GM21390 (cell line): Measurements from ENCODE around the gene NTM.

Source experiments
- ATAC-seq: cut with Tn5 transposase; IDR thresholded peaks from one replicate; pipeline ENCODE4 v1.9.1; 2021; ENCODE audit not compliant: unreplicated experiment

The NTM gene

GRCh38 chr11:132168344-132168981 is 798.0 kb downstream of the NTM start:
- no peak for ATAC-seq

GRCh38 chr11:132171031-132171430 is 800.6 kb downstream of the NTM start:
- ATAC-seq, result no peak

DNA sequence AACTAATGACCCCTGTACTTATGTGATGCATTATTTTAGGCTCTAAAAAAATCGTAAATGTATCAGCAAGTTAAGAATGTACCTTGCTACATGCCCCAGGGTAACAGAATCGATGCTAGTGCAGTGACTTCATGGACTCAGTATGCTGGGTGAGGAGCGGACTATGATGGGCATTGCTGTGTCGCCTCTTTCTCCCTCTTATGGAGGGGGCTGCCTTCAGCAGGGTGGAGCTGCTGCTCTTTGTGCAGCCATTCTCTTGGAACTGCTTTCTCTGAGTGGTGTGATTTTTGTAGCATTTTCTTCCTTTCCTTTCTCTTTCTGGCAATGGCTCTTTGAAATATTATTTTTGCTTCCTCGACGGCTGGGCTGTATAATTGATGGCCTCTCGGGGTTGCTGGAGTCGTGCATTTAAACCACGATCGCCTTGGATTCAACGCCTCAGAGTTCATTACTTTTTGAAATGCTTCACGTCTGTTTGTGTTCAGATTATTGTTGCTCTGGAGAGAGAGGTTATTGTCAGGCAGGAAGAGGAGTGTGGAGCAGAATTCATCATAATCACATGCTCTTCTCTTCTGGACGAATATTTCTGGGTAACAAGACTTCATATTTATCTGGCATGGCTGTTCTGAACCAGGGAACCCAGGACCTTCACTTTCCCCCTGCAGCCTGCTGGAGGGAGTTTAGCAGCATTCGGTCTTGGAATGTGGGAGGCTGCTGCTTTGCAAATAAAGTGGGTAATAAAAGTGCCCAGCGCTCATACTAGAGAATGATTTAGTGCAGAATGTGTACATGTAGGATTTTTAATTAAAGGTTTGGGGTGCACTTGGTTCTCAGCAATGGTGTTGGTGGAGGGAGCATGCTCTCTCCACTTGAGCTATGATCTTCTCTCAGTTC is 804.2 kb downstream of the NTM start:
- ATAC-seq, result no peak

DNA sequence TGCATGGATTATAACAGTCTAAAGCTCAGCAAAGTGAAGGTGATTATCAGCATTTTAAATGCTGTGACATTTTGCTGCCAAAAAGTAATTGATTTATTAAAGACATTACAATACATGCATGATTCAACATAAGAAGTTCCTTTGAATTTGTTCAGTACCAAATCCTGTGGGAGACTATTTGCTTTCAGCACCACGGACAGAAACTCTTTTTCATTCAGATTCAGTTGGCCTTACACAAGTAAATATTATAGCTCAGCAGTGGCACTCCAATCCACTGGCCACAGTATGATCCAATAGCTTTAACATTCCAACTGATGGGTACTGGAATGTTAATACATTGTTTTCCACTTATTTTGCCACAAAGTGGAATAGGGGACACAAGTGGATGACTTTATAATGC is 806.7 kb downstream of the NTM start:
- no peak for ATAC-seq

DNA sequence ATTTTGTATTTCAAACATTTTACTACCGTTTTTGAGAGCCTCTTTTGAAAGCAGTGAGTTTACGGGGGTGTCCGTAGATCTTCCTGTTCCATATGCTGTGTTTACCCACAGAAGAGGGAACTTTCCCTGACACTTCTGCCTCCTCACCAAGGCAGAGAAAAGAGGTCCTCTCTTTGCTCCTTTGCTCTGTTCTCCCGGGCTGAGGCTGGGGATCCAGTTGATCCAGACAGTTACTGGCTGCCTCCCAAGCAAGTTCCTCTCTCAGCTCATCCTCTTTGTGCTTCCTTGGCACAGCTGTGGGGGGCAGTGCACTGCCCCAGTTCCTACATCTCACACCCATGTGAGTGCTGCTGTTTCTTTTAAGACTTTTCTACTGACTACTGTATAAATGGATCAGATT is 813.7 kb downstream of the NTM start:
- ATAC-seq, result no peak

- ATAC-seq, result no peak
These were observed 815.5 kb downstream of the NTM start for GRCh38 chr11:132185726-132186592.

DNA sequence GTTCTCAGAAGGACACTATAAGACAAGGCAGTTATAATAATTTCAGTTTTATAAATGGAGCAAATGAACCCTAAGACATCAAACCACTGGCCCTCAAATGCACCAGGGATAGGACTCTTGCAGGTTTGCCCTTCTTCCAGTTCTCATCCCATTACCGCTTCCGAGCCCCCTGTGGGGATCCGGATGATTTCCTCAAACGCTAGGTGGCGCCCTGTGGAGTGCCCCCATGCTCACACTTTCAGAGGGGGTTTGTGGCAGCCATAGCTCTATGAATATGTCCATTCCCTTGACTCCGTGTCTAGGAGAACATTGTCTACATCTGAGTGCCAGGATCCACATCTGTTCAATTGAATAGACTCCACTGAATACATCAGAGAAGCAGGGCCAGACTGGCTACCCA is 816.3 kb downstream of the NTM start:
- no peak for ATAC-seq

- no peak for ATAC-seq
These were observed 817.0 kb downstream of the NTM start for GRCh38 chr11:132187386-132187785.

DNA sequence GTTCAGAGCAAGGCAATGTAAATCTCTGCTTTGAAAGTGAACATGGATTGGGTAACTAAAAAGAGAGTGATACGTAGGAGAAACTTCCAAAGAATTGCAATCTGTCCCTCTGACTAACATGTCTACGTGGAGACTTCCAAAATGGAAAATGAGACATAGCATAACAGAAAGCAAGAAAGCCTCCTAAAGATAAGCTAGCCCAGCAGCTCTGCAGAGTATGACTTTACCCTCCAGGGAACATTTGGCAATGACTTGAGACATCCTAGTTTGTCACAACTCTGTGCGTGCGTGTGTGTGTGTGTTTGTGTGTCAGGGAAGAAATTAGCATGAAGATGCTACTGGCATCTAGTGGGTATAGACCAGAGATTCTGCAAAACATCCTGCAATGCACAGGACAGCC is 817.4 kb downstream of the NTM start:
- ATAC-seq, result no peak

- ATAC-seq, result no peak
These were observed 826.5 kb downstream of the NTM start for GRCh38 chr11:132196928-132197327.

GRCh38 chr11:132200353-132200936 is 830.0 kb downstream of the NTM start:
- ATAC-seq, result no peak

GRCh38 chr11:132202621-132203020 is 832.2 kb downstream of the NTM start:
- no peak for ATAC-seq

DNA sequence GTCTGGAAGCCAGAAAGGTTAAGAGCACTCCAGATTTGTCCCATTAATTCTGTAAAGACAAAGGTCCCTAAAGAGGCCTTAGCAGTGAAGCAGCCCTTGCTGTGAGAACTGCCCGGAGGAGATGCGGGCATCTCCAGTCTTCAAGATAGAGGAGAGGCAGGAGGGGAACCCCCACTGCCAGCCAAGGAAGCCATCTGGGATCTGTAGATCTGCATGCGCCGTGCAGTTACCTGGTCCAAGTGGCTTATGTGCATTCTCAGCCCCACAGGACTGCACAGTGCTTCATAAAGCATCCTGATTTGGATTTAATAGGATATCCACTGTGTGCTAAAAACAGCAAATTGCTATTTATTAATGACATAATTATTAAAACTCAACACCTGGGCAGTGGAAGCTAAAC is 834.6 kb downstream of the NTM start:
- ATAC-seq, result no peak

GRCh38 chr11:132205496-132205895 is 835.1 kb downstream of the NTM start:
- no peak for ATAC-seq

DNA sequence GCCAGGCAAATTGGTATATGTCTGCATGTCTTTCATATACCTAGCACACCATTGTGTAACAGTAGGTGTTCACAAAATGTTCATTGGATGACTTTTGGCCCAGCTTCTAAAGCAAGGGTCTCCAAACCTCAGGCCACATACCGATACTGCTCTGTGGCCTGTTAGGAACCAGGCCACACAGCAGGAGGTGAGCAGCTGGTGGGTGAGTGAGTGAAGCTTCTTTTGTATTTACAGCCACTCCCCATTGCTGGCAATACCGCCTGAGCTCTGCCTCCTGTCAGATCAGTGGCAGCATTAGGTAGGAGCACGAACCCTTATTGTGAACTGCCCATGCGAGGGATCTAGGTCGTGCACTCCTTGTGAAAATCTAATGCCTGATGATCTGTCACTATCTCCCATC is 836.6 kb downstream of the NTM start:
- no peak for ATAC-seq

DNA sequence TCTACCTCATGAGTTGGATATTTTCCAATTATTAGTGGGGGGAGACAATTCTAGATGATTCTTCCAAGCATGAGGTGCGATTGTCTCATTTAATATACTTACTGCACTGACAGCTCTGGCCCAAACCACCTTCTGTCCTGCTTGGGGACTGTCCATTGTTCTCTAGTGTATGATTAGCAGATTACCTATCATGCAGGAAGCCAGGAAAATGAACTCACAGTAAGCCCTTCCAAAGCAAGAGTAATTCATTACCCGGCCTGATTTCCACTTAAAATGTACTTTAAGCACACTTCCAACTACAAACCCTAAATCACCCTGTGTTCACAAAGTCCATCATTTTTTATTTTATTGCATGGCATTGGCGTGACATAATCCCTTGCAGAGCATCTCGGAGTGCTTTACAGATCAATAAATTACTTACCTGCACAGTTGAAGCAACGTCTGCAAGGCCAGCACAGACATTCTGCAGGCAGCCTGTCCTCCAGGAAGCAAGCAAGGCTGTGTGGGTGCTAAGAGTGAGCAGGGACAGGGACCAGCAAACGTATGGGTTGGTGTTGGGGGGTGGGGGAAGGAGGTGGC is 838.2 kb downstream of the NTM start:
- ATAC-seq, result no peak

- no peak for ATAC-seq
These were observed 841.1 kb downstream of the NTM start for GRCh38 chr11:132211479-132211878.

GRCh38 chr11:132217856-132218255 is 847.4 kb downstream of the NTM start:
- no peak for ATAC-seq

GRCh38 chr11:132220474-132220873 is 850.1 kb downstream of the NTM start:
- no peak for ATAC-seq

DNA sequence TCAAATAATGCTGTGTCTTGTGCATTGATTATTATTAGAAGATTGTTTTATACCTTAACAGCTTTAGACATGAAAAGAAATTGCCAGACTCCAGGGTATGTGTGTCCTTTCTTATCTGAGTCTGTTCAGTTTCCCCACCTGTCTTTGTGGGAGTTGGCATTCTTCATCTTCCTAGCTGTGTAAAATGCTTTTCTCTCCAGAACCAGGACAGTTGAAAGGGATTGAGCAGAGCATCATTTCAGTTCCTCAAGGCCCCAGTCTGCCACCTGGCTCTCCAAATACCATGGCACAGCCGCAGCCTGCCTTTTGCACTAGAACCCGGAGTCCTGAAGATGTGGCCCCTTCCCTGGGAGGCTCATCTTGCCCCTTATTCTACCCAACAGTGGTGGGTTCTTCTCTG is 851.9 kb downstream of the NTM start:
- ATAC-seq, result no peak

GRCh38 chr11:132226522-132226921 is 856.1 kb downstream of the NTM start:
- ATAC-seq, result no peak
